ENCODE results near the gene ZNF512B.

ZNF512B gene

GRCh38 chr20:64010711-64011237, 41.0 kb upstream of the ZNF512B start:
- TF ChIP-seq, protein P1, sequence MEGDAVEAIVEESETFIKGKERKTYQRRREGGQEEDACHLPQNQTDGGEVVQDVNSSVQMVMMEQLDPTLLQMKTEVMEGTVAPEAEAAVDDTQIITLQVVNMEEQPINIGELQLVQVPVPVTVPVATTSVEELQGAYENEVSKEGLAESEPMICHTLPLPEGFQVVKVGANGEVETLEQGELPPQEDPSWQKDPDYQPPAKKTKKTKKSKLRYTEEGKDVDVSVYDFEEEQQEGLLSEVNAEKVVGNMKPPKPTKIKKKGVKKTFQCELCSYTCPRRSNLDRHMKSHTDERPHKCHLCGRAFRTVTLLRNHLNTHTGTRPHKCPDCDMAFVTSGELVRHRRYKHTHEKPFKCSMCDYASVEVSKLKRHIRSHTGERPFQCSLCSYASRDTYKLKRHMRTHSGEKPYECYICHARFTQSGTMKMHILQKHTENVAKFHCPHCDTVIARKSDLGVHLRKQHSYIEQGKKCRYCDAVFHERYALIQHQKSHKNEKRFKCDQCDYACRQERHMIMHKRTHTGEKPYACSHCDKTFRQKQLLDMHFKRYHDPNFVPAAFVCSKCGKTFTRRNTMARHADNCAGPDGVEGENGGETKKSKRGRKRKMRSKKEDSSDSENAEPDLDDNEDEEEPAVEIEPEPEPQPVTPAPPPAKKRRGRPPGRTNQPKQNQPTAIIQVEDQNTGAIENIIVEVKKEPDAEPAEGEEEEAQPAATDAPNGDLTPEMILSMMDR (conservative IDR thresholded peaks at IDR 0.05; ENCODE audit: low read depth, low read length): no peak
- Histone ChIP-seq H3K4me2 (no peak overlapping the region), H3K79me2 (ENCODE audit: insufficient read depth, low read depth) (no peaks in the 10 kb centered on the region), H2AFZ (ENCODE audit: low read depth) (no peak overlapping the region), H3K27ac (no peak overlapping the region), H3K27me3 (ENCODE audit: insufficient read depth, low read depth) (no peaks in the 10 kb centered on the region), H4K20me1 (ENCODE audit: insufficient read depth) (no peaks in the 10 kb centered on the region), H3K9ac (no peak overlapping the region), H3K4me3 (IDR thresholded peaks at IDR 0.05; ENCODE audit: insufficient read depth, low read depth, low read length) (no peak overlapping the region), H3K4me1 (ENCODE audit: low read depth, poor library complexity, severe bottlenecking) (no peaks in the 10 kb centered on the region), H3K36me3 (ENCODE audit: insufficient read depth) (peaks cover 22% of the 10 kb centered on the region; the same call in 1 of the 2 replicates)

- Histone ChIP-seq H3K27me3 (ENCODE audit: insufficient read depth, low read depth) (no peaks in the 10 kb centered on the region), H3K4me3 (IDR thresholded peaks at IDR 0.05; ENCODE audit: insufficient read depth, low read depth, low read length) (no peak overlapping the region), H2AFZ (ENCODE audit: low read depth) (no peak overlapping the region), H3K36me3 (ENCODE audit: insufficient read depth) (peaks cover 22% of the 10 kb centered on the region; the same call in 1 of the 2 replicates), H3K27ac (no peak overlapping the region), H3K4me2 (no peak overlapping the region), H3K9ac (no peak overlapping the region), H4K20me1 (ENCODE audit: insufficient read depth) (no peaks in the 10 kb centered on the region), H3K4me1 (ENCODE audit: low read depth, poor library complexity, severe bottlenecking) (no peaks in the 10 kb centered on the region), H3K79me2 (ENCODE audit: insufficient read depth, low read depth) (no peaks in the 10 kb centered on the region)
- TF ChIP-seq, protein P1 (conservative IDR thresholded peaks at IDR 0.05; ENCODE audit: low read depth, low read length): no peak
These were observed 40.2 kb upstream of the ZNF512B start for GRCh38 chr20:64009811-64010387.

- H3K79me2 ChIP-seq (ENCODE audit: insufficient read depth, low read depth): no peaks in the 10 kb centered on the region
- peaks cover 22% of the 10 kb centered on the region; the same call in 1 of the 2 replicates for H3K36me3 ChIP-seq (ENCODE audit: insufficient read depth)
- H3K27ac ChIP-seq: no peak overlapping the region
- H3K4me2 ChIP-seq: no peak overlapping the region
- no peak overlapping the region for H3K4me3 ChIP-seq (IDR thresholded peaks at IDR 0.05; ENCODE audit: insufficient read depth, low read depth, low read length)
- no peaks in the 10 kb centered on the region for H3K4me1 ChIP-seq (ENCODE audit: low read depth, poor library complexity, severe bottlenecking)
- H4K20me1 ChIP-seq (ENCODE audit: insufficient read depth): no peaks in the 10 kb centered on the region
- TF ChIP-seq, protein P1 (conservative IDR thresholded peaks at IDR 0.05; ENCODE audit: low read depth, low read length): no peak
- H3K9ac ChIP-seq: no peak overlapping the region
- no peak overlapping the region for H2AFZ ChIP-seq (ENCODE audit: low read depth)
- no peaks in the 10 kb centered on the region for H3K27me3 ChIP-seq (ENCODE audit: insufficient read depth, low read depth)
These were observed 37.2 kb upstream of the ZNF512B start for GRCh38 chr20:64006902-64007301.

DNA sequence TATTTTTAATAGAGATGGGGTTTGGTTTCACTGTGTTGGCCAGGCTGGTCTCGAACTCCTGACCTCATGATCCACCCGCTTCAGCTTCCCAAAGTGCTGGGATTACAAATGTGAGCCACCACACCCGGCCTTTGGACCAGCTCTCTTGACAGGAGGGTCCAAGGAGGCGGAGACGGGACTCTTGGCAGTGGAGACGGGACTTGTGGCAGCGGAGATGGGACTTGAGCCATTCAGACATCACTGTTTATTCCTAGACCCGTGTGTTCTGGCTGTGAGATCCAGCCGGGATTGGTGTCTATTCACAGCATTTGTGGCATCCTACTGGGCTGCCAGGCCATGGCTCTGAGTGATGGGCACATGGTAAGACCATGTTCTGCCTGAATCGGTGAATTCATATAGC, 36.8 kb upstream of the ZNF512B start:
- no peak overlapping the region for H3K4me2 ChIP-seq

More for the DNA sequence above, 36.8 kb upstream of the ZNF512B start:
- TF ChIP-seq, protein P1 (conservative IDR thresholded peaks at IDR 0.05; ENCODE audit: low read depth, low read length): no peak
- Histone ChIP-seq H3K4me3 (IDR thresholded peaks at IDR 0.05; ENCODE audit: insufficient read depth, low read depth, low read length) (no peak overlapping the region), H4K20me1 (ENCODE audit: insufficient read depth) (no peaks in the 10 kb centered on the region), H3K4me1 (ENCODE audit: low read depth, poor library complexity, severe bottlenecking) (no peaks in the 10 kb centered on the region), H3K36me3 (ENCODE audit: insufficient read depth) (peaks cover 21% of the 10 kb centered on the region; the same call in 1 of the 2 replicates), H3K9ac (no peak overlapping the region), H3K27ac (no peak overlapping the region), H3K27me3 (ENCODE audit: insufficient read depth, low read depth) (no peaks in the 10 kb centered on the region), H3K79me2 (ENCODE audit: insufficient read depth, low read depth) (no peaks in the 10 kb centered on the region), H2AFZ (ENCODE audit: low read depth) (no peak overlapping the region)
